Inferior parietal cortex (tissue), 1 donor: ENCODE results near the gene SLC16A8.

Source experiments
- DNase-seq: peaks from one replicate; pipeline ENCODE4 v3.0.0-alpha.2; 2016; ENCODE audit errors: extremely low spot score

Gene SLC16A8

DNA sequence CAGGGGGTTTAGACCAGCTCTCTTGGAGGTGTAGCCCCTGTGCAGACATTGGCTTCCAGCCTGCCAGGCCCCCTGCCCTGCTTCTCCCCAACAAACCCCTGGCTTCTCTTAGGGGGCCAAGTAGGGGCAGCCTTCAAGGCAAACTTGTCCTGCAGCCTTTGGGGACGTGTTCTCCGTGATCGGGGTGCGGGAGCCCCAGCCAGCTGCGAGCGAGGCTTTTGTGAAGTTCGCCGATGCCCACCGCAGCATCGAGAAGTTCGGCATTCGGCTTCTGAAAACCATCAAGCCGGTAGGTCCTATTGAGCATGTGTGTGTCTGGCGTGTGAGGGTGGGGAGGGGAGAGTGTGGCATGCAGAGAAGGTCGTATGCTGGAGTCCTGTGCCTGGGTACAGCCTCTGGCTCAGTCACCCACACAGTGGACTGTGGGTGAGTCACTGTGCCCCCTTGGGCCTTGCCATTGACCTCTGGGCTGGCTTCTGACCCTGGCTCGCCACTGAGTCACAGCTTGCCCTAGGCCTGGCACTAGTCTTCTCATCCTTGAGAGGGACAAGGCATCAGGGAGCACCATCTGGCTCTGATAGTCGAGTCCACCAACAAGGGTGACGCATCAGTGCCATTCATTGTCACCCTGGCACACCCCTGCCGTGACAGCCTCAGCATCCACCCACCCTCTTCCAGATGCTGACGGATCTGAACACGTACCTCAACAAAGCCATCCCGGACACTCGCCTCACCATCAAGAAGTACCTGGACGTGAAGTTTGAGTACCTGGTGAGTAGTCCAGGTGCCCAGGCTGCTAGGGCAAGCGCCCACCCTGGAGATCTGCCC lies 11.4 kb downstream of the SLC16A8 start:
- no peak for DNase-seq

DNA sequence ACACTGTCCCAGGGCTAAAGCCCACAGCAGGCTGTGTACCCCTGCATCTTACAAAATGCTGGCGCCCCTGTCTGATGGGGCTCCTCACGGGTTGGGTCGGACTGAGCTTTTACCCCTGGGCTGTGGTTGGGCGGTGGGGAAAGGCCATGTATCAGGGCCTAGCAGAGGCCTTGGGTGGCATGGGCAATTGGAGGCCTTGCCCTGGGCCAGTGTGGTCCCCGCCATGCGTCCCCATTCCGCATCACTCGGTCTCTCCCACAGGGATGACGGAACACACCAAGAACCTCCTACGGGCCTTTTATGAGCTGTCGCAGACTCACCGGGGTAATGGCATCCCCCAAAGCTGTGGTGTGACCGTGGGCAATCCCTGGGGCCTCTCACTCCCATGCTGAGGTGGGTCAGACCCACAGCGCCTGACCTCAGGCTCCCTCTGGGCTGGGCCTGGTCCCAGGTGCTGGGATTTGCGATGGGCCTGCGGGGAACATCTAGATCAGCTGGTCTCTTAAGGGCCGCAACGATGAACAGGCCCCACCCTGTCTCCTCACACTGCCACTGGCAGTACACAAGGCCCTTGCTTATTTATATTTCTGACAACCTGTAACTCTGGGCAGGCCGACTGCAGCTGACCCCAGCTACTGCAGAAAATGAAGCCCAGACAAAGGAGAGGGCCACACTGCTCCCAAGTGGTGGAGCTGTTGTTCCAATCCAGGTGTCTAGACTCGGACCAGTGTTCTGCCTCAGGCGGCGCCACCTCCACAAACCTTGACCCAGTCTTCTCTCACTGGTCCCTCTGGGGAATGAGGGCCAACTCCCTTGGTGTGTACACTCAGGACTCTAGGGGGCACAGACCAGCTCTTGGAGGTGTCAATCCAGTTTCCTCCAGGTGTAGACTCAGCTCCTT lies 12.3 kb downstream of the SLC16A8 start:
- DNase-seq, result no peak

DNA sequence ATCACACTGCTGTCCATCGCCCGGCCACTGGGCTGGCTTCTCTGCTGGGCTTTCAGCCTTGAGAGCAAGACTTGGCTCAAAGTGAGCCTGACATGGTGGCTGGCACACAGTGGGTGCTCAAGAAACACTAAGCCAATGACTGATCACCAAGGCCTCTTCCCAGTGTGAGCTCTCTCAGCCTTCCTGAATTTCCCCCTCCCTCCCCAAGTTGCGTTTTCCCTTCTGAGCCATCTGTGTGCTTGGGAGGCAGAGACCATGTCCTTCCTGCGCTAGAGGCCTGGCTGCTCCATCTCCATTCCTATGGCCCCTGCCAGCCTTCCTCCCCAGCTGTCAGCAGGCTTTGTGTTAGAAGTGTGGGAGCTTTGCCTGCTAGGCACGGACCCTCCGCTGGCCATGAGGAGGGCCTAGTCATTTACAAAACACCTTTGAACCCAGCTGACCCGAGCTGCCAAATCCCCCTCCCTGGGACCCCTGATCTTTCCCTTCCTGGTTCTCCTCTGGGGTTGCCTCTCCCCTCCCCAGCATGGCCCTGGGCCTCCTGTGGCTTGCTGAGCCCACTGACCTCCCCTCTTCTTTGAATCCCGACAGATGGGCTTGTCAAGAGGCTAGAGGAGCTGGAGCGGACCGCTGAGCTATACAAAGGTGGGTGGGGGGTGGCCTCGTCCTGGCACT lies 13.6 kb downstream of the SLC16A8 start:
- no peak for DNase-seq

DNA sequence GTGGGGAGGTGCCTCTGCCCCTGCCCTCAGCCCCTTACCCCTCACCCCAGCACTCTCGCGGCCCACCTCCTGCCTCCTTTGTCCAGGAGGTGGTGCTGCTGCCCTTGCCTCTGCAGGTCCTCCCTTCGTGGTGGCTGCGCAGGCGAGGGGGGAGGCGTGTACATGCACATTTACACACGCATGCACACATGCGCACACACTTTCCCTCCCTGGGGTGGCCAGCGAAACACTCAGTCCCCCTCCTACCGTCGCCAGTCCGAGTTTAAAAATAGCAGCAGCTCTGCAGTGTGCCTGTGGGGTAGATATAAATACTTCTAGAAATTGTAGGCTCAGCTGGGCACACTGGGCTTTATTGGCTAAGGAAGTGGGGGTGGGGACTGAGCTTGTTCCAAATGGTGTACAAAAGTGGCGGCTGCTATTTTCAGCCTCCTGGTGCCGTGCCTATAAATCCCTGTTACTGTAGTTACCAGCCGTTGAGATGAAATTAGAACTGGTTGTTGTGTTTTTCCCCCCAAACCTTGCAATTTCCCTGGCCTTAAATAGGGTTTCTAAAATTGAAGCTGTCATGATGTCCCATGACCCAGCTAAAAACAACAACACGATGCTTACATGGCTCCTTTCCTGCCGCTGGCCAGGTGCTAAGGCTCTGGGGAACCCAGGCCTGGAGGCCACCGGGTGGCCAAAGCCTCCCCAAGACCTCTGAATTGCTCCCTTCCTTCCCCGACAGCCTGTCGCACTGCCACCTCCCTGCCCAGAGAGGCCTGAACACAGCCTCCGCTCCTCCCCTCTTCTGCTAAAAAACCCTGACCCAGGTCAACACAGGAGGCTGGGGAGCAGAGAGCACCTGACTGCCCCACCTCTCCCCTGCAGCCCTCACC lies 14.4 kb downstream of the SLC16A8 start:
- DNase-seq, result peak; percentile 76

GRCh38 chr22:38068641-38069371 lies 15.2 kb downstream of the SLC16A8 start:
- DNase-seq, result no peak

- DNase-seq, result no peak
Measured at GRCh38 chr22:38067761-38068360, 16.1 kb downstream of the SLC16A8 start.

- DNase-seq, result no peak
Measured at GRCh38 chr22:38067028-38067415, 17.0 kb downstream of the SLC16A8 start.

GRCh38 chr22:38066381-38067027 lies 17.5 kb downstream of the SLC16A8 start:
- no peak for DNase-seq

DNA sequence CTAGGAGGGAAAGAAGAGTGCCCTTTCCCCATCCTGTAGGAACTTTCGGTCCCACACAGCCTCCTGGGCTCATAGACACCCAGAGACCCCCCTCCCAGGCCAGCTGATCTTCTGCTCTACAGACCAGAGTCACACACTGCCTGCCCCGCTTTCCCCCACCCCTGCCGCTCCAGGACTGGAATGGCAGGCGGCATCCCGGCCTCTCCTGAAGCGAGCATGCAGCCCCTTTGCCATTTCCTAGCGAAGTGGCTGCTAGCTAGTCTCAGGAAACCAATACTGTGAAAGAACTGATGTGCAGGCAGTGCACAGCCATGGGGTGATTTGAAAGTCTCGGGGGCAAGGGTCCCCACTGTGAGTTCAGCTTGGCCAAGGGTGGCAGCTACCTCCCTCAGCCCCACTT lies 18.4 kb downstream of the SLC16A8 start:
- DNase-seq, result no peak

DNA sequence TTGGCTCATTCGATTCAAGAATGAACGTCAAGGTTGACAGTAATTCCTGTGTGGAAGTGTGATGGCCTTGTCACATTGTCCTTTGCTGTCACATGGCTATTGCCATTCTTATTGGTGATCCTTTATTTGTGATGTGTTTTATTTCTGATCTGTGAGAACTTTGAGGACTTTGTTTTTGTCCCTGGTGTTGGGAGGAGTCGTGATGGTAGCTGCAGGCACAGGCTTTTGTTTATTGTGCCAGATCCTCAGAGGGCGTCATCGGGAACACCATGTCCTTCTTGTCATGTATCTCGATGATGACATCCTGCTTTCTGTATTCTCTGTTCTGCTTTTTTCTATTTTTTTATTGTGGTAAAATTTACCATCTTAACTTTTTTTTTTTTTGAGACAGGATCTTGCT lies 21.2 kb downstream of the SLC16A8 start:
- DNase-seq, result peak; percentile 82

- peak; percentile 94 for DNase-seq
Measured at GRCh38 chr22:38056969-38057891, 26.8 kb downstream of the SLC16A8 start, which contains the start of gene PICK1. Gene PICK1, plus strand, starts transcription at chr22:38057404. Its CDS starts 406 bp downstream, at chr22:38057810.

GRCh38 chr22:38051900-38052862 lies 31.8 kb downstream of the SLC16A8 start:
- peak; percentile 91 for DNase-seq

DNA sequence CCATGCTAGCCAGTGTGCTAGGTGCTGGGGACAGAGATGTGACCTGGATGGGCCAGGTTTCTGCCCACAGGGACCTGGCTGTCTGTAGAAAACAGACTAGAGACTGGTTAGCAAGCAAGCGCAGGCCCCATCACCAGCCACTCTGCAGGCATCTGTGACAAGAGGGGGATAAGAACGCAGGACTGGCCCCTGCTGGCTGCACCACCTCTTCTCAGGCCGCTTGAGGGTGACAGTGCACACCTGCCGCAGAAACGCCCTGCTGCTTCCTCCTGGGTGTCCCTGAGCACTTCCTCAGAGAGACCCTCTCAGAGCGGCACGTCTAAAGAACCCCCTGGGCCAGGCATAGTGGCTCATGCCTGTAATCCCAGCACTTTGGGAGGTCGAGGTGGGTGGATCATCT lies 32.7 kb downstream of the SLC16A8 start:
- no peak for DNase-seq

- DNase-seq, result no peak
Measured at GRCh38 chr22:38050720-38051119, 33.3 kb downstream of the SLC16A8 start.

DNA sequence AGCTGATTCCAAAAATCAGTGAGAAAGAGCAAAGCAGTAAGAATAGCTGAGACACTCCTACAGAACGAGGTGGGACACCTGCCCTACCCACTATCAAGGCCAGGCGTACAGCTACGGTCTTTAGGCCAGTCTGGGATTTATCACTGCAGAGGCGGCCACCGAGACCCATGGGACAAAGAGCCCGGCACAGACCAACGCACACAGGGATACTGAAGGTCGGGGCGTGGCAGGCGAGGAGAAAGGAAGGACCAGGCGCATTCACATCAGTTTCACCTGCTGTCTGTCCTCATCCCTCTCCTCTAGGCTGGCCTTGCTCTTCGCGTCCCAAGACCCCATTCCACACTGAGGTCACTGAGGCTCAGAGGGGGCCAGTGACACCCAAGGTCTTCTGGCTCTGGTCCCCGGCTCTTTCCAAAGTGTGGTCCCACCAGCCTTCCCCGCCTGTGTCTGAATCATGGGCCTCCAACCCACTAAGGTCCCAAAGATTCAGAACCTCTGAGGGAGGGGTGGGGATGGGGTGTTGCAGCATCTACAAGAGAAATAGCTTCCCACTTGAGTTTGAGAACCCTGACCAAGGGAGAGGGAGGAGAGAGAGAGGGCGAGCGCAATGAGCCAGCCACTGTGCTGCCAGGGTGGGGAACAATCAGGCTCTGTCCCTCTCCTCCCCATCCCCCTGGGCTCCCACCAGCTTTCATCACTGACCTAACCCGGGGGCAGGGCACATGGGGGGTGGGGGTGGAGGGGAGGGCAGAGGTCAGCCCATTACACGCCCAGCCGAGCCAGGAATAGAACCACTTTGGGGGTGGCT lies 34.0 kb downstream of the SLC16A8 start:
- DNase-seq, result no peak

DNA sequence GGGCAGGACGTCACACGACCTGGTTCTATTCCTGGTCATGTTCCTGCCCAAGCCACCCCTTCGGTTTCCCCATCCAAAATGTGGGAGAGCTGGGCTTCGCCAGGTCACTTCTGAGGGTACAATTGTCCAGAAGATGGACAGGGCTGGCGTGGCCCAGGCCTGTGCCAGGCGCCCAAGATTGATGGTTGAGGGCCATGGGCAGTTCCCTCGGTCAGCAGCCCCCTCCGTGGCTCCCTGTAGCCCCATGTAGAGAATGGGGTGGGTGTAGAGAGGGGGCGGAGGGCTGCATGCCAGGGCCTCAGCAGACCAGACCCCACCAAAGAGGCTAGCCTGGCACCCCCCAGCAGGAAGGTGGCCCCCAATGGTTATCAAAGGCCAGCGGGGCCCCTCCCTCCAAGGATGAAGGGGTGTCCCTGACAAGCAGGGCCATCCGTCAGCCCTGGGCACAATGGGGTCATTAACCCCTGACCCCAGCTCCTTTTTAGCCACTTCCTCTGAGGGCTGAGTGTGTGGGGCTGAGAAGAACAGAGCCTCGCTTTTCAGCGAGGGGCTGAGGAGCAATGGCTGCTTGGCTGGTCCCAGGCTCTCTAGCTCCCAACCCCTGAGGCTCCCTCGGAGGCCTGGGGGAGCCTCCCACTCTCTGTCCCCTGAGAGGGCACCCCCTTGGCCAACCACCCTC lies 37.8 kb downstream of the SLC16A8 start:
- DNase-seq, result no peak
